ENCODE data around the gene C12orf76. TPM values are rescaled to one million over a fixed set of nuclear protein-coding genes. Genes with fewer than 3 reads are reported as not detected.
A peak's percentile ranks its signal among the peaks of the same experiment; 100 is the strongest.
"Not testable (repeated sequence)": the region's sequence is repeated elsewhere in the genome, so short reads cannot be mapped to it uniquely, and the experiment has no call there.

C12orf76 gene
- total and polyA plus RNA-seq, 2 of the 4 experiments (the other 2 are of a cell fraction), result 5.0 to 7.1 TPM

GRCh38 chr12:110055375-110056352, 7.3 kb upstream of the C12orf76 start:
- H3K56ac ChIP-seq (ENCODE audit: extremely low read depth, insufficient read depth, low read length); H2AK5ac ChIP-seq (ENCODE audit: low read depth, low read length); dilution Hi-C loops (cut with HindIII; ENCODE audit: low sequenced_read_pairs, unreplicated experiment); H3K79me1 ChIP-seq (ENCODE audit: low read depth in 1 of 2, low read length in 2 of 2); in situ Hi-C loops (cut with MboI; ENCODE audit: low sequenced_read_pairs); H3K36me3 ChIP-seq (ENCODE audit: control insufficient read depth, insufficient read depth, low read length); POLR2A ChIA-PET (ENCODE audit: unreplicated experiment); BruUV-seq (replicated peaks); H3K4me3 ChIP-seq (ENCODE audit: insufficient read depth, low read depth, low read length); H3K9me3 ChIP-seq (ENCODE audit: control insufficient read depth, insufficient read depth, low read length); H3K9ac ChIP-seq (ENCODE audit: low read depth, low read length); H3K23ac ChIP-seq (ENCODE audit: low read depth, low read length); CTCF ChIA-PET; H3K27me3 ChIP-seq (ENCODE audit: control insufficient read depth, insufficient read depth, low read length); H3K18ac ChIP-seq (ENCODE audit: low read depth, low read length); intact Hi-C loops (cut with micrococcal nuclease); H4K20me1 ChIP-seq (ENCODE audit: insufficient read depth, low read length); H4K5ac ChIP-seq (ENCODE audit: low read depth, low read length): not testable (repeated sequence)
- peak overlapping the region in 1 of 2 experiments; percentile 63; a peak in 1 of 4 replicates for H4K8ac ChIP-seq (ENCODE audit: low read depth in 2 of 2, low read length in 2 of 2)
- H3K4me1 ChIP-seq (ENCODE audit: control insufficient read depth, insufficient read depth, low read length), result peaks cover 11% of the 10 kb centered on the region
- peaks cover 17% of the 10 kb centered on the region for H3K9me1 ChIP-seq (ENCODE audit: insufficient read depth, low read length)
- H3K14ac ChIP-seq (replicated peaks; ENCODE audit: low read depth, low read length), result 0 out of 2 replicates have a peak overlapping the region, but pooled peaks have one; percentile 10
- peak; percentile 96 for DNase-seq
- H2BK15ac ChIP-seq (ENCODE audit: low read depth, low read length), result peak overlapping the region; percentile 37; the same call in 1 of the 3 replicates
- peak; percentile 78 for ATAC-seq (ENCODE audit: low read depth)
- TF ChIP-seq MAFK (IDR thresholded peaks at IDR 0.05; ENCODE audit: low read depth, low read length) (peak; percentile 78), FOS (IDR thresholded peaks at IDR 0.05; ENCODE audit: low read depth, low read length) (peak; percentile 57), BHLHE40 (IDR thresholded peaks at IDR 0.05; ENCODE audit: low read depth, low read length) (peak; percentile 41; the same call in 1 of the 2 replicates), NFE2L2 (IDR thresholded peaks at IDR 0.05; ENCODE audit: low read depth, low read length) (peak; percentile 59; the same call in 1 of the 2 replicates), CEBPB (IDR thresholded peaks at IDR 0.05; ENCODE audit: low read depth, low read length) (peak; percentile 56; the same call in 1 of the 2 replicates)
- no CpG with 5 or more reads among the region's 11 CpGs for WGBS, 2 experiments (ENCODE audit: extremely low coverage in 2 of 2, insufficient read length in 1 of 2)
- H4K91ac ChIP-seq (ENCODE audit: insufficient read depth, low read depth, low read length), result peak overlapping the region; percentile 49; the same call in 1 of the 2 replicates
- H3K4me2 ChIP-seq (ENCODE audit: low read depth, low read length), result 0 out of 2 replicates have a peak overlapping the region, but pooled peaks have one; percentile 9
- peak overlapping the region; percentile 67 for H2BK120ac ChIP-seq (ENCODE audit: low read depth, low read length)
- peak overlapping the region; percentile 58 for H2BK5ac ChIP-seq (ENCODE audit: low read depth, low read length, poor library complexity, severe bottlenecking)
- H2BK20ac ChIP-seq (ENCODE audit: low read depth, low read length), result peak overlapping the region; percentile 77
- peak overlapping the region; percentile 34; the same call in 1 of the 2 replicates for H3K27ac ChIP-seq (ENCODE audit: insufficient read depth, low read length)
- H2AFZ ChIP-seq (replicated peaks; ENCODE audit: low read length, poor library complexity), result peak overlapping the region; percentile 77
- peak overlapping the region; percentile 71 for H2AK9ac ChIP-seq (replicated peaks; ENCODE audit: low read depth, low read length, poor library complexity)
- peak overlapping the region; percentile 55 for H3K4ac ChIP-seq (ENCODE audit: low read depth, low read length)
